Loucy (cell line): ENCODE data around the gene YIPF2.
"Not testable (repeated sequence)": the region's sequence is repeated elsewhere in the genome, so short reads cannot be mapped to it uniquely, and the experiment has no call there.

Experiments
- EZH2phosphoT487 ChIP-seq: fragments of 200-600 bp; IDR thresholded peaks from 2 replicates; pipeline ENCODE4 v1.6.1; 2018; ENCODE audit warnings: antibody characterized with exemption, mild to moderate bottlenecking, moderate library complexity, borderline replicate concordance
- TF ChIP-seq, protein P1 (sequence below): fragments of 200-600 bp; sonication (generic); conservative IDR thresholded peaks from 2 replicates; pipeline ENCODE4 v1.5.1; 2014; ENCODE audit warnings: mild to moderate bottlenecking, antibody characterized with exemption, low read length

DNA sequence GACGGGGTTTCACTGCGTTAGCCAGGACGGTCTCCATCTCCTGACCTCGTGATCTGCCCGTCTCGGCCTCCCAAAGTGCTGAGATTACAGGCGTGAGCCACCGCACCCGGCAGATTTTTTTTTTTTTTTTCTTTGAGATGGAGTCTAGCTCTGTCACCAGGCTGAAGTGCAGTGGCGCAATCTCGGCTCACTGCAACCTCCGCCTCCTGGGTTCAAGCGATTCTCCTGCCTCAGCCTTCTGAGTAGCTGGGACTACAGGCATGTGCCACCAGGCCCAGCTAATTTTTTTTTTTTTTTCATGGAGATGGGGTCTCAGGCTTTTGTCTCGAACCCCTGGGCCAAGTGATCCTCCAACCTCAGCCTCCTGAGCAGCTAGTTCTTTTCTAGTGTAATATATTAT, 13.2 kb upstream of the YIPF2 start:
- TF ChIP-seq, protein P1, sequence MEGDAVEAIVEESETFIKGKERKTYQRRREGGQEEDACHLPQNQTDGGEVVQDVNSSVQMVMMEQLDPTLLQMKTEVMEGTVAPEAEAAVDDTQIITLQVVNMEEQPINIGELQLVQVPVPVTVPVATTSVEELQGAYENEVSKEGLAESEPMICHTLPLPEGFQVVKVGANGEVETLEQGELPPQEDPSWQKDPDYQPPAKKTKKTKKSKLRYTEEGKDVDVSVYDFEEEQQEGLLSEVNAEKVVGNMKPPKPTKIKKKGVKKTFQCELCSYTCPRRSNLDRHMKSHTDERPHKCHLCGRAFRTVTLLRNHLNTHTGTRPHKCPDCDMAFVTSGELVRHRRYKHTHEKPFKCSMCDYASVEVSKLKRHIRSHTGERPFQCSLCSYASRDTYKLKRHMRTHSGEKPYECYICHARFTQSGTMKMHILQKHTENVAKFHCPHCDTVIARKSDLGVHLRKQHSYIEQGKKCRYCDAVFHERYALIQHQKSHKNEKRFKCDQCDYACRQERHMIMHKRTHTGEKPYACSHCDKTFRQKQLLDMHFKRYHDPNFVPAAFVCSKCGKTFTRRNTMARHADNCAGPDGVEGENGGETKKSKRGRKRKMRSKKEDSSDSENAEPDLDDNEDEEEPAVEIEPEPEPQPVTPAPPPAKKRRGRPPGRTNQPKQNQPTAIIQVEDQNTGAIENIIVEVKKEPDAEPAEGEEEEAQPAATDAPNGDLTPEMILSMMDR, result not testable (repeated sequence)
- not testable (repeated sequence) for TF ChIP-seq EZH2phosphoT487
